ENCODE measurements around the gene NPAP1. TPM values are rescaled to one million over a fixed set of nuclear protein-coding genes. Genes with fewer than 3 reads are reported as not detected.

NPAP1 gene
- polyA plus RNA-seq, 1 of the 3 experiments (the other 2 are of a cell fraction) = not detected

DNA sequence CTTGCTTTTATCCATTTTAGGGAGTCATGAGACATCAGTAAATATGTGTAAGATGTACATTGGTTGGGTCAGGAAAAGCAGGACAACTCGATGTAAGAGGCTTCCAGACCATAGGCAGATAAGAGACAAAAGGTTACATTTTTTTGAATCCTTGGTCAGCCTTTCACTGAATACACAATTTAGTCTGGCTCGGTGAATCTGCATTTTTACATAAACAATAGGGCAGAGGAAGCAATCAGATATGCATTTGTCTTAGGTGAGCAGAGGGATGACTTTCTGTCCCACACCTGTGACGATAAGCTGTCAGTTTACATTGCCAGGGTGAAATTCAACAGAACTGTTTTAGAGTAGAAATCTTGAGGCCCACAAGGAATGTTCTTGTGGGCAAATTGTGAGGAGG is 20.6 kb downstream of the NPAP1 start (continued):
- TF ChIP-seq, protein P1, sequence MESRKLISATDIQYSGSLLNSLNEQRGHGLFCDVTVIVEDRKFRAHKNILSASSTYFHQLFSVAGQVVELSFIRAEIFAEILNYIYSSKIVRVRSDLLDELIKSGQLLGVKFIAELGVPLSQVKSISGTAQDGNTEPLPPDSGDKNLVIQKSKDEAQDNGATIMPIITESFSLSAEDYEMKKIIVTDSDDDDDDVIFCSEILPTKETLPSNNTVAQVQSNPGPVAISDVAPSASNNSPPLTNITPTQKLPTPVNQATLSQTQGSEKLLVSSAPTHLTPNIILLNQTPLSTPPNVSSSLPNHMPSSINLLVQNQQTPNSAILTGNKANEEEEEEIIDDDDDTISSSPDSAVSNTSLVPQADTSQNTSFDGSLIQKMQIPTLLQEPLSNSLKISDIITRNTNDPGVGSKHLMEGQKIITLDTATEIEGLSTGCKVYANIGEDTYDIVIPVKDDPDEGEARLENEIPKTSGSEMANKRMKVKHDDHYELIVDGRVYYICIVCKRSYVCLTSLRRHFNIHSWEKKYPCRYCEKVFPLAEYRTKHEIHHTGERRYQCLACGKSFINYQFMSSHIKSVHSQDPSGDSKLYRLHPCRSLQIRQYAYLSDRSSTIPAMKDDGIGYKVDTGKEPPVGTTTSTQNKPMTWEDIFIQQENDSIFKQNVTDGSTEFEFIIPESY (IDR thresholded peaks at IDR 0.05; ENCODE audit: borderline replicate concordance, low read depth) = no peak

DNA sequence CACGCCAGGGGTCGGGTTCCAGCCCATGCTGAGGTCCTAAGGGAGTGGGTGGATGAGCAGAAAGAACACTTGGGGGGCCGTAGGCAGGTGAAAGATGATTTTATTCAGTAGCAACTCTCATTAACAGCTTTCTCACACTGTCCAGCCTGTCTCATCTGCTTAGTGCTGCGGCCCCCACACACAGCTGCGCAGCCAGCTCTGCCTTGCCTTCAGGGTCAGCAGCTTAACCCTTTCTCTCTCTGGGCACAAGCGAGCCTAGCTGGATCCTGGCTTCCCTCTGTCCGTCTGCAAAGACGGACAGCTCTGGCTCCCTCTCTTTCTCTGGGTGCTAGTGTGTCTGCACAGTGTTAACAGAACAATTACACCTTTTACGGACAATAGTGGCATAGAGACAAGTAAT is 21.3 kb downstream of the NPAP1 start:
- POLR2A ChIA-PET = no interaction called here
- no peaks in the 10 kb centered on the region for H4K20me1 ChIP-seq (ENCODE audit: insufficient read depth)

More for the DNA sequence above, 21.3 kb downstream of the NPAP1 start:
- CTCF ChIA-PET = no interaction called here
- H3K9me3 ChIP-seq = no peaks in the 10 kb centered on the region
- 4% methylated on average over 9 of the region's 9 CpGs for WGBS (ENCODE audit: low lambda C conversion rate)
- no peak overlapping the region for H2AFZ ChIP-seq (ENCODE audit: low read depth)
- no peaks in the 10 kb centered on the region for H3K79me2 ChIP-seq (ENCODE audit: insufficient read depth)
- TF ChIP-seq NRF1 (IDR thresholded peaks at IDR 0.05; ENCODE audit: low read depth, low read length) (no peak), FOXM1 (IDR thresholded peaks at IDR 0.05; ENCODE audit: low read depth) (no peak), TCF12 (IDR thresholded peaks at IDR 0.05) (no peak), POLR2AphosphoS5 (IDR thresholded peaks at IDR 0.05; ENCODE audit: low read depth, low read length) (no peak), RXRA (IDR thresholded peaks at IDR 0.05; ENCODE audit: borderline replicate concordance, low read depth) (no peak), MXI1 (IDR thresholded peaks at IDR 0.05; ENCODE audit: low read depth, low read length) (no peak), RFX5 (IDR thresholded peaks at IDR 0.05; ENCODE audit: low read length) (no peak), CHD2 (IDR thresholded peaks at IDR 0.05; ENCODE audit: low read length, partially characterized antibody) (no peak)
- TF ChIP-seq, protein P2, sequence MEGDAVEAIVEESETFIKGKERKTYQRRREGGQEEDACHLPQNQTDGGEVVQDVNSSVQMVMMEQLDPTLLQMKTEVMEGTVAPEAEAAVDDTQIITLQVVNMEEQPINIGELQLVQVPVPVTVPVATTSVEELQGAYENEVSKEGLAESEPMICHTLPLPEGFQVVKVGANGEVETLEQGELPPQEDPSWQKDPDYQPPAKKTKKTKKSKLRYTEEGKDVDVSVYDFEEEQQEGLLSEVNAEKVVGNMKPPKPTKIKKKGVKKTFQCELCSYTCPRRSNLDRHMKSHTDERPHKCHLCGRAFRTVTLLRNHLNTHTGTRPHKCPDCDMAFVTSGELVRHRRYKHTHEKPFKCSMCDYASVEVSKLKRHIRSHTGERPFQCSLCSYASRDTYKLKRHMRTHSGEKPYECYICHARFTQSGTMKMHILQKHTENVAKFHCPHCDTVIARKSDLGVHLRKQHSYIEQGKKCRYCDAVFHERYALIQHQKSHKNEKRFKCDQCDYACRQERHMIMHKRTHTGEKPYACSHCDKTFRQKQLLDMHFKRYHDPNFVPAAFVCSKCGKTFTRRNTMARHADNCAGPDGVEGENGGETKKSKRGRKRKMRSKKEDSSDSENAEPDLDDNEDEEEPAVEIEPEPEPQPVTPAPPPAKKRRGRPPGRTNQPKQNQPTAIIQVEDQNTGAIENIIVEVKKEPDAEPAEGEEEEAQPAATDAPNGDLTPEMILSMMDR (IDR thresholded peaks at IDR 0.05) = no peak
- TF ChIP-seq, protein P3, sequence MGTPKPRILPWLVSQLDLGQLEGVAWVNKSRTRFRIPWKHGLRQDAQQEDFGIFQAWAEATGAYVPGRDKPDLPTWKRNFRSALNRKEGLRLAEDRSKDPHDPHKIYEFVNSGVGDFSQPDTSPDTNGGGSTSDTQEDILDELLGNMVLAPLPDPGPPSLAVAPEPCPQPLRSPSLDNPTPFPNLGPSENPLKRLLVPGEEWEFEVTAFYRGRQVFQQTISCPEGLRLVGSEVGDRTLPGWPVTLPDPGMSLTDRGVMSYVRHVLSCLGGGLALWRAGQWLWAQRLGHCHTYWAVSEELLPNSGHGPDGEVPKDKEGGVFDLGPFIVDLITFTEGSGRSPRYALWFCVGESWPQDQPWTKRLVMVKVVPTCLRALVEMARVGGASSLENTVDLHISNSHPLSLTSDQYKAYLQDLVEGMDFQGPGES (IDR thresholded peaks at IDR 0.05; ENCODE audit: low read depth, low read length) = no peak
- TF ChIP-seq, protein P4, sequence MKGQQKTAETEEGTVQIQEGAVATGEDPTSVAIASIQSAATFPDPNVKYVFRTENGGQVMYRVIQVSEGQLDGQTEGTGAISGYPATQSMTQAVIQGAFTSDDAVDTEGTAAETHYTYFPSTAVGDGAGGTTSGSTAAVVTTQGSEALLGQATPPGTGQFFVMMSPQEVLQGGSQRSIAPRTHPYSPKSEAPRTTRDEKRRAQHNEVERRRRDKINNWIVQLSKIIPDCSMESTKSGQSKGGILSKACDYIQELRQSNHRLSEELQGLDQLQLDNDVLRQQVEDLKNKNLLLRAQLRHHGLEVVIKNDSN (IDR thresholded peaks at IDR 0.05; ENCODE audit: borderline replicate concordance, low read depth) = no peak
- DNase-seq = no peak
- H3K4me2 ChIP-seq = no peak overlapping the region
- H3K9ac ChIP-seq = no peak overlapping the region
- H3K27me3 ChIP-seq (ENCODE audit: insufficient read depth) = no peaks in the 10 kb centered on the region
- no peaks in the 10 kb centered on the region for H3F3A ChIP-seq (replicated peaks; ENCODE audit: insufficient read depth)
- H3K4me3 ChIP-seq (ENCODE audit: low read depth in 2 of 2, low read length in 1 of 2) = no peak overlapping the region
- no peaks in the 10 kb centered on the region for H3K9me2 ChIP-seq
- no peak overlapping the region for H3K27ac ChIP-seq (ENCODE audit: low read depth in 2 of 2, low read length in 1 of 2)
- H3K36me3 ChIP-seq (replicated peaks in 1 of 2; ENCODE audit: control insufficient read depth in 1 of 2, insufficient read depth in 2 of 2, low read length in 1 of 2) = no peaks in the 10 kb centered on the region
- H3K4me1 ChIP-seq (ENCODE audit: control insufficient read depth in 1 of 2, insufficient read depth in 2 of 2, low read depth in 1 of 2, low read length in 1 of 2) = no peaks in the 10 kb centered on the region
